Middle frontal gyrus (tissue), 1 donor: Measurements from ENCODE around the gene CD44.
A peak's percentile ranks its signal among the peaks of the same experiment; 100 is the strongest.

ENCODE experiments used
- DNase-seq: peaks from one replicate; pipeline ENCODE4 v3.0.0-alpha.2; 2015; ENCODE audit warnings: low spot score; ENCODE audit errors: extremely low spot score

Gene CD44

DNA sequence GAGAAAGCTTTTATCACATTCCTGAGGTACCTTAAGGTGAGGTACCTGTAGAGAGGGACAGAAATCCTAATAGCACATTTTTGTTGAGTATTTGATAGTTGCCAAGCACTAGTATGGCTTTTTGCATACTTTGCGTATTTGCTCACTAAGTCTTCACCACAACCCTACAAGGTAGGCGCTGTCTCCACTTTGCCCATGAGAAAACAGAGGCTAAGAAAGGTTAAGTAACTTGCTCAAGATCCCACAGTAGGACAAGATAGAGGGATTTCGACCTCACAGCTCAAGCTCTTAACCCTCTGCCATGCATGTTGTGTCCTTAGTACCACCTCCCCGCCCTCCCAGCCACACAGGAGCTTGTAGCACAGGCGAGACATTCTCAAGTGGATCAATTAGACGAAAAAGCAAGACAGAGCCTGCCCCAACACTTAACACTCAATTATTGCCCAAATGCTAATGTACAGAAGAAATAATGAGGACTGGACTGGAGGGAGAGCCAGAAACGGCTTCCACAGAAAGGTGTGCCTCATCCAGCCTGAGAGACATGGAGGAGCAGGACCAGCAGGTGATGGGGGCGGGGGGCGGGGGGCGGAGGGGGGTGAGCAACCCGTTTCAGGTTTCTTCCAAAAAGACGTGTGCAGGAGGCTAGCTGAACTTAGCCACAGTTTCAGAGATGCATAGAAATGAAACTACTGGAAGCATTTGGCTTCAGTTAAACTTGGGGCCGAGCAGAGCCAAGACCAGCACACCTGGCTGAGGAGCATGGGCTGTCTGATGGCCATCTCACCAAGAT, 26.7 kb upstream of the CD44 start:
- DNase-seq = no peak

DNA sequence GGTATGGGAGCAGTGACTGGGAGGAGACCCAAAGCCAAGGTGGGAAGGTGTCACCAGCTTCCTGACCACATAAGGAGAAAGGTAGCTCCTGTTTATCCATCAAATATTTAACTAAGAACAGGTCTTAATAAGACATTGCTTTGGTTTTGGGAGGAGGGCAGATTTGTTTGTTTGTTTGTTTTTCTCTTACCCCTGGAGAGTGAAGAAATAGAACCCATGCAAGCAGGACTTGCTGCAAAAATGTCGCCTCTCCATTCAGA, 26.2 kb upstream of the CD44 start:
- no peak for DNase-seq

DNA sequence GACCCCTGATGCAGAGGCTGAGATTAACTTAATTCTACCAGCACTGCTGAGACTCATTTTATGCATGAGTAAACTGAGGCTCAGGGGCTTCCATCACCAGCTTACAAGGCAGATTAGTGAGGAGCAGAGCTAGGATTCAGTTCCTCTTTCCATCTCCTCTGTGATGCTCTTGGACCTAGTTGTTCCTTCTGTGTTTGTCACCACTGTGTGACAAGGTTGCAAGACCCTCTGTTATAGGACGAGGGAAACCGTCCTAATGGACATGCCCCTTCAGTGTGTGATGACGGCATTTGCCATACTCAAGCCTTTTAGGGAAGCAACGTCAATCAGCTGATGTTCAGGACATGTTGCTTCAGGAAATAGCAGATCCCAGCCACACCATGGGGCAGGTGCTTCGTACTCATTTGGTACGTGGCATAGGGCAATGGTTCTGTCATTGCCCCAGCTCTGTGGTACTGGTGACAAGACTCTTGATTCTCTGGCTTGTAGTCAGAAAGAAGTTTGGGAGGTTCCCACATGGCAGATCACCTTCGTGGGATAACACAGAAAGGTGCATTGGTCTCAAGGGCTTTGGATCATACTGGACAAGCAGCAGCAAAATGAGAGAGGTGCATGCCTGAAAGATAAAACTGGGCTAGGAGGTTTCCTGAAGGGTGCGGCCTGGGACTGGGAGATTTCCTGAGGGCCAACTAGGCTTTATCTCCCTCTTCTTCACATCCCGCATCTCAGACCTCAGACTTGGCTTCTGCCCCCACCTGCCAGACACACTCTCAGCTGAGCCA, 23.9 kb upstream of the CD44 start:
- DNase-seq = no peak

DNA sequence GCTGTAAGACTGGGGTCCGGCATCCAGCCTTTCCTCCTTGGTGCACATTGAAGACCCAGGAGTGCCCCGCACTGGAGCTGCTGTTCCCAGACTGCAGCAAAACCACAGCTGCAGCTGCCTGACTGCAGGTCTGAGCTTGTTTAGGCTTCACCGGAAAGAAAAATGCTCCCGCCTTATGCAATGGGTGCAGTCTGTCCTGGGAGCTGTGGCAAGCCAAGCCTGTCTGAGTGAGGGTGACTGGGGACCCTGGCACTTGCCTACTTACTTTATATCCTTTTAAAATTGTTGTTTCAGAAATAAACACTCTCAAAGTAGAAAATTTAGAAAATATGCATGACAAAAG, 23.3 kb upstream of the CD44 start:
- no peak for DNase-seq

DNA sequence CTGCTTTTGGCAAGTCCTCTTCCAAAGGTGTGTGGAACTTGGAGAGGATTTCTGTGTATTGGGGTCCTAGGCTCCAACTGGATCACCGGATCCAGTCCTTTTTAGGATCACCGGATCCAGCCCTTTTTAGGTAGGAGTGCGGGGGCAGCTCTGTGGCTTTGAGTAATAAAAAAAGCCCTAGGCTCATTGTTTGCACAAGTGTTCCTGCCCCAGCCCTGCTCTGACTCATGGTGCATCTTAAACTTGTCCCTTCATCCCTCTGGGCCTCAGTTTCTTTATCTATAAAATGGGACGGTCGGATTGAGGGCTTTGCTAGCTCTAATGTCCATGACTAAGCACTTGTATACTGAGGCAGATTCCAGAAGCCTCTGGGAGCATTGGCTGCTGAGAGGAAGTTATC, 22.7 kb upstream of the CD44 start:
- DNase-seq = no peak

DNA sequence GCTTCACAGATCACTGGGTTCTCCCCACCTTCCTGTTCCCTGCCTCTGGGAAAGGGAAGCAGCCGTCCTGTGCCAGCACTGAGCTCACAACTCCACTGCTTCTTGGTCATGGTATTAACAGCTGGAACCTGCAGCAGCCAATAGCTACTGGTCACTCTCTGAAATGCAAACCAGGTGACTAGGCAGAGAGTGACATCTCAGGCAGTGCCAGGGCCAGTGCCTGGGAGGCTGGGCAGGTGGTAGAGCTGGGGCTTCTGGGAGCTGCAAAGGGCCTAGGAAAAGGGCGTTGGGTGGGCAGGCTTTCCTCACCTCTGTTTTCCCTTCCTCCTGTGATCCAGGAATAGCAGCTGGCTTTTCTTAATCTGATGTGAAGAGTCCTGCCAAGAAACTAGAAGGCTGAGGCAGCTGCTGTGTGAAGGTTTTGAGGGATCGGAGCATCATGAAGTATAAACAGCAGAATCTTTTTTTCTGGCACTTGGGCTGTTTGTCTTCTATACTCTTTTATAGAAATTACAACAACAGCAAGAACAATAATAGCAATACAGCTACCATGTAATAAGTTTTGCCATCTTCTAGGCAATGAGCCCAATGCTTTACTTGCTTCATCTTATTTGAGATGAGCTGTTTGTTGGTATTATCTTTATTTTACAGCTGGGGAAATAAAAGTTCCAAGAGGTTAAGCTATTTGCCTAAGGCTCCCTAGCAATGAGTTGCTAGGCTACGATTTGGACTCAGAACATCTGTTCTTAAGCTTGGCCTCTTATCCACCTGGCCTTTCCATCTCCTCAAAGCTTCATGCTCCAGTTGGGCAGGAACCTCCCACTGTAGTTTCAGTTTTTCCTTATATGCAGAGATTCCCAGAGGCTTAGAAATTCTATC, 22.0 kb upstream of the CD44 start:
- peak; percentile 8 for DNase-seq

DNA sequence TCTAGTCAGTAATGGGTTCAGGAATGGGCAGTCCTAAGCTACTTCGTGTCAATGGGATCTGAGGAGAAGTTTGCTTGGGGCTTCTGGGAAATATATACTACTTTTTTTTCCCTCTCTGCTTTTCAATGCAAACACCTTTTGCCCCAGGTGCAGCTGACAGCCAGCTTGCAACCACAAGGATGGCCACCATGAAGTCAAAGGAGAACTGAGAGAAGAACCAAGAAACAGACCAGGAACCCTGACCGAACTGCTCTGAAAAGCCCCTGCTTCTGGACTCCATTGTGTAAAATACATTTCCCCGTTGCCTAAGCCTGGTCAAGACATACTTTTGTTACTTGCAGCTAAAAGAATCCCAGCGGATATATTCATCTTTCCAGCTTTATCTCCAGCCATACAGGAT, 20.1 kb upstream of the CD44 start:
- DNase-seq = no peak

DNA sequence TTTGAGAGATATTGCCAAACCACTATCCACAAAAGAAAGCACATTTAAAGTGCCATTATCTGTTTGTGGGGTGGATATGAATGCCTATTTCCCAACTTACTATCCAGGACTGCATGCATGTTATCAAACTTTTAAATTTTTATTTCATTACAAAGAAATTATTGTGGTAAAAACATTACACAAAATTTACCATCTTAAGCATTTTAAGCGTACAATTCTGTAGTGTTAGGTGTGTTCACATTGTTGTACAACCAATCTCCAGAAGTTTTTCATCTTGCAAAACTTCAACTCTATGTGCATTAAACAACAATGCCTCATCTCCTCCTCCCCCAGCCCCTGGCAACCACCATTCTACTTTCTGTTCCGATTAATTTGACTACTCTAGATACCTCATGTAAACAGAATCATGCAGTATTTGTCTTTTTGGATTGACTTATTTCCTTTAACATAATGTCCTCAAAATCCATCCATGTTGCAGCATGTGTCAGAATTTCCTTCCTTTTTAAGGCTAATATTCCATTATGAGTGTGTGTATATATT, 17.6 kb upstream of the CD44 start:
- DNase-seq = no peak

DNA sequence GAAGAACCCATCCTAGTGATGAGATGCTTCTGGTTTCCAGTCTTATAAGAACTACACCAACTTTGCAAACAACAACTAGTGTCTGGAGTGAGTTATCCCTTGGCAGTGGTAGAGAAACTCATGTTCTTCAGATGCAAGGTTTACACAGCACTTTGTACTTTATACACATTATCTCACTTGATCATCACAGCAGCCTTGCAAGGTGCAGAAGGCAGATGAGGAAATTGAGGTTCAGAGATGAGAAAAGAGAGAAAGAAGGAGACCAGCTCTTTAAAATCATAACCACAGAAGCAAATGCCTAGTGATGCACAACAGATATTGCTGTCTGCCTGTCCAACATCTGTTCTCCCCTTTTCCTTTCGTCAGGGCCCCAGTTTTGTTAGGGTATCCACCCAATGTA, 16.7 kb upstream of the CD44 start:
- DNase-seq = no peak

DNA sequence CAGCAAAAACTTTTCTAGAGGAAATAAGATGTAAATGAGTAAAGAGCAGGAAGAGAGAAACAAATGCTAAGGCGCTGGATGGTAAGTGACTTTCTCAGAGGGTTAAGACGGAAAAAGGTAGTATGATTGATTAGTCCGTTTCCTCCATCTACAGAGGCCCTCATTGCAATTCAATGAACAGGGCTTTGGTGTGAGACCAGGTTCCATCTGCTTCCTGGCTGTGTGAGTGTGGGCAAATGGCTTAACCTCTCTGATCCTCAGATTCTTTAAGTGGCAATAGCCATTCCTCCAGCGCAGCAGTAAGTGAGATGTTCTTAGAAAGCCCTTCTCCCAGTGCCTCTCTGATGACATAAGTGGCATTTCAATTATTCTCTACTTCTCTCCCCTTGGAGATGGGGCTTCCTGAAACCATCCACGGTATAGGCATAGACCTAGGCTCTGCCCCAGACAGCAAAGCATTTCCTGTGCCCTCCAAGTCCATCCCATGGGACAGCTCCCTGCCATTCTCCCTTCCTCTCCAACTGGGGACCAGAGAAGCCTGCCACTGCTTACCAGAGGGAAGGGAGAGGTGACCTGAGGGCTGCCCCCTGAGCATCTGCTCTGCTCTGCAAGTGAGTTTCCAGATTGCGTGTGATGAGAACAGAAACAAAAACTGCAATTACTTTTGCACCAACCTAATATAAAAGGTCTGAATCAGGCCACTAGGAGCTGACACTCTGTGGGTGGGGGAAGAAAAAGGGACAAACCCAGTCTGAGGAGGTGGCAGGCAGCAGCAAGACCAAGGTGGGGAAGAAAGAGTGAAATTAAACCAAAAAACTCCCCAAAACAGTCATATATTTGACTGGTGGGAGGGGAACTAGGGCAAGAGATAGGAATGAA, 12.7 kb upstream of the CD44 start:
- DNase-seq = no peak

DNA sequence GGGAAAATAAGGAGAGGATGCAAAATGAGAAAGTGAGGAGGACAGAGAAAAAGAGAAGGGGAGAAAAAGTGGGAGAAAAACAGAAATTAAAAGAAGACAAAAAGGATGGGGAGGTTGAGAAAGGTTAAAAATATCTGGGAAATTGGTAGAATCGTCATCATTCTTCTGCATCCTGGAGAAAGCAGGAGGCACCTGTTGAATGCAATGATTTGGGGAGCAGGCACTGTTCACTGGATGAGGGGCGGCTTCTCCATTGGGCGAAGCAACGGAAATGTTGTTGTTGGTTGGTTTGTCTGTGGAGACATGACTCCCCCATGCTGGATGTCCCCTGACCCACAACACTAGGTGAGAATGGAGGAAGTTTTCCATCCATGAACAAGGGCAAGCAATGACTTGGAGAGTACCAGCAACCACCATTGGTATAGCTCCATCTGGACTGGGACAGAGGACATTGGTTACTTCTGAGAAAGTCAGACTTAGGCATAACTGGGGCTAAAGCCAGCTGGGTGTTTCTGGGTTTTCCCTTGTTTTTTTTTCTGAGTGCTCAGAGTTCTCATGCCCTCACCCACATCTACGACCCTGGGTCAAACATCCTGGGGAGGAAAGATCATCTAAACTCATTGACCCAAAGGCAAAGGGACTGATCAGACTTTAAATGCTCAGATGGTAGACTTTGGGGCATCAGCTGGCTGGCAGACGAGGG, 11.9 kb upstream of the CD44 start:
- no peak for DNase-seq

DNA sequence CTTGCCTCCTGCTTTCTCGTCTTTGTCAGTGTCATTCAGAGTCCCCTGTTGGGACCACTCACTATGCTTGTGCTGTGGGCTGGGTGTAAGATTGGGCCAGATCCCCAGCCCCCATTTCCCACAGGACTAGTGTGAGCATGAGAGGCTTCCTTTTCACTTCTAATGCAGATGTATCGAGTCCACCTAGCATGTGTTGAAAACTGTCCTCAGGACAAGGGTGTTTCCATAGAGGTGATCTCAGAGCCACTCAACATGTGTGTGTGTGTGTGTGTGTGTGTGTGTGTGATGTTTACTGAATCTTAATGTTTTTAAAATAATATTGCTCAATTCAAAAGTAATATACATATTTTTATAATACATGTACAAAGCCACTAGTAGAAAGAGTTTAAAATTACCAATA, 11.4 kb upstream of the CD44 start:
- no peak for DNase-seq

DNA sequence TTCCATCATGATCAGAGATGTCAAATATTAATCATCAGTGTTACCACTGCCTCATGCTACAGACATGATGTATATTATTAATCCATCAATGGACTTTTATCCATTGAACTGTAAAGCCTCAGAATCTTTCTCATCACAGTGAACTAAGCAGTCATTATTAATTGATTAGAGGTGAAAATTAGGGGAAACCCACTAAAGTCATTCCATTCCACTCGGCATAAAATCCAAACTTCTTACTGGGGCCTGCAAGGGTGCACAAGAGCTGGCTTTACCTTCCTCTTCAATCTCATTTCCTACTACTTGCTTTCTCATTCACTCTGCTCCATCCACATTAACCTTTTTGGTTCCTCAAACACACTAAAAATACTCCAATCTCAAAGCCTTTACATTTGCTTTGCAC, 7.9 kb upstream of the CD44 start:
- DNase-seq = no peak

DNA sequence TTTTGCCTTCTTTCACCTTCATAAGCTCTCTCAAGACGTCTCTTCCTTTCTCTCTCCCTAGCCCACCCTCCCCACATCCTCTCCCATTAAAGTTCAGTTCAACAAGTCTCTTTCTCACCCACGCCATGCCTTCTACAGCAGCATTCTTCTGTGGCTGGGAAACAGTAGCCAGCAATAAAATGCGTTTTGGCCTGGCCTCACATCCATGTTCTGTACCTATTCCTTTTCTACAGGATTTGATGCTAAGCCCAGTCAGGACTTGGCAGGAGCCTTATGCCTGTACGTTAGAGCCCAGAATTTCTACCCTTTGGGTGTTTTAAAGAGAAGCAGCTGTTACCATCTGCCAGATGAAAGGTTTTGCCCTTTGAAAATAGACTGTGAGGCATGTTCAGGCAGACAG, 7.1 kb upstream of the CD44 start:
- DNase-seq = no peak

DNA sequence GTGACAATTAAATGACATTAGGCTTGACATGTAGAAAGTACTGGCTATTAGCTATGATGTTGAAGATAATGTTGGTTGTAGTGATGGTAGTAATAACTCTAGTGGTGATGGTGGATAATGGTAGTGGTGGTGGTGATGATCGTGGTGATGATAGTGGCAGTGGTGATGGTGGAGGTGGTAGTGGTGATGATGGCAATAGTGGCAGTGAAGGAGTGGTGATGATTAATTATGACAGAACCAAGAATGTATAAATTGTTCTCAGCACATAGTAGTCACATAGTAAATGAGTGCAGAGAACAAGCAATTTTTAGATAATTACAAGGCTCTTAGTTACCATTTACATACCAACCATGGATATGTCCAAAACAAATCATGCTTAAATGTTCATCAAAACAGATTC, 5.3 kb upstream of the CD44 start:
- DNase-seq = no peak

DNA sequence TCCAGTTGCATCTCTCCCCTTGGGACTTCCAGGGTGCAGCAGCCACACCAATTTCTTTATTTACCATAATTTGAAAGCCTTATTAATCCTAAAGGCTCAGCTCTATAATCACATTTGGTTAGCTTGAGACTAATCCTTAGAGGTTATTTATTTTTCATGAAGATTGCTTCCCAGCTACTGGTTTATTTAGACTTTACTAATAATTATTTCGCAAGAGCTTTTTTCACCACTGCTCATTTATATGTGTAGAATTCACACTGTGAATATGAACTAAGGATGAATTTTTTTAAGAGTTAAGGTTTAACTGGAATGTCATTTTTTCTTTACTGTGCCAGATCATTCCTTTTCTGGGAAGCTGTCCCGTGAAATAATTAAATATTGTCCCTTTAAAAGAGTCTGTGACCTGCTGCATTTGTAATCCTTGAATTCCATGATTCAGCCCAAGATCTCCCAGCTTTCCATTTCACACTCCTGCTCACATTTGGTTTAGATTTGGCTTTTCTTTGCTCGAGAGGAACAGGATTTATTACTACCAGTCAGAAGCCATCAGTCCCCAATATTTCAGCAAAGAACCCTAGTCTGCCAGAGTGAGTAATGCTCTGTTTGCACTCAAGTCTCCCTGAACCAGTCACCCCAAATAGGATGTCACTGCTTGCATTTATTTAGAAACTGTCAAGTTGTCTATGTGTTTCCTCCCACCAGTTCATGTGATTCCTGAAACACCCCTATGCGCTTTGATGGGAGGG, 4.4 kb upstream of the CD44 start:
- no peak for DNase-seq

DNA sequence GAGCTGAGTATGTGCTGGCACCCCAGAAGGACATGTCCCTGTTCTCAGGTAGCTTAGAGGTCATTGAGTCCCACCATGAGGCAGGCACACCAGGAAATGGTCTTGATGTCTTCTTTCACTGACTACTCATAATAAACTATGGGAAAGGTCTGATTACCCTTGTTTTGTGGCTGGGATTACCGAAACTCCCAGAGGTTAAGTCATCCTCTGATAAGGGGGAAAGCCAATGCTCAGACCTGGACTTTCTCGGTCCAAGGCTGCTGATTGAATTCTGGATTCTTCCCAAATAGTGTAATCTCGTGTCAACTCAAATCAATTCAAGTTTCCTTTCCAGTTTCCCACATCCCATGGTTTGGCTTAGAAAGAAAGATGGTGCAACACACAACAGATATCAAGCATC, 3.7 kb upstream of the CD44 start:
- DNase-seq = no peak

DNA sequence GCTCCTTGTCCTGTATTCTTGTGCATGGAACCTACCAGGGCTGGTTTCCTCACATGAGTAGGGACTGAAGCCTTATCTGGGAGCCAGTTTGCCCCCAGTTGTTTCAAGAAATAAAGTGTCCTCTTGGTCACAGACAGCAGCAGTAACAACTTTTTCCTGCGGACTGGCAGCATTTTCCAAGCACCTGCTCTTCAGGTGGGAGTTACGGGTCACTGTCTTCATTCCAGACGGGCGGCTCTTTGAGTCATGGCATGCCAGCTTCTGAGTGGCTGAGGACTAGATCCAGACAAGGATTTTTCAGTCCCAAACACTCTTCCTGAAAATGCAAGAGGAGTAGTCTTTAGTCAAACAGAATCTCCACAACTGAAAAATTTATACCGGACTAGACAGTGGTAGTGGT, 2.7 kb upstream of the CD44 start:
- DNase-seq = no peak

DNA sequence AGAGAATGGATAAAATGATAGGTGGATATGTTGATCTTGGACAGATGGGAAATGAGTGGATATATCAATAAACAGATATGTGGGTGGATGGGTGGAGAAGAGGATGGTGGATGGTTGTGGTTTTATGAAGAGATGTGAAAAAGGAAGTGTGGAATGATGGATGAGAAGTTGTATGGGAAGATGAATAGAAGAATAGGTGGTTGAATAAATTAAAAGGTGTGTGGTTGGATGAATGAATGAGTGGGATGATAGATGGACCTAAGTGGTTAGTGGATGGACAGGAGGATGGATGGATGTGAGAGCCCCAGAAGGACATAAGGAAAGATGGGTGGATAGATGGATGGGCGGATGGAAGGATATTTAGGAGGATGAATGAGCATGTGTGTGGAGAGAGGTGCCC, 913 bp upstream of the CD44 start:
- DNase-seq = no peak

DNA sequence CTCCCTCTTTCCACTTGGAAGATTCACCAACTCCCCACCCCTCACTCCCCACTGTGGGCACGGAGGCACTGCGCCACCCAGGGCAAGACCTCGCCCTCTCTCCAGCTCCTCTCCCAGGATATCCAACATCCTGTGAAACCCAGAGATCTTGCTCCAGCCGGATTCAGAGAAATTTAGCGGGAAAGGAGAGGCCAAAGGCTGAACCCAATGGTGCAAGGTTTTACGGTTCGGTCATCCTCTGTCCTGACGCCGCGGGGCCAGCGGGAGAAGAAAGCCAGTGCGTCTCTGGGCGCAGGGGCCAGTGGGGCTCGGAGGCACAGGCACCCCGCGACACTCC, 397 bp upstream of the CD44 start:
- no peak for DNase-seq
